Renal cortex interstitium (tissue), 11 donors: ENCODE data around the gene CDC20B. TPM values are rescaled to one million over a fixed set of nuclear protein-coding genes. Genes with fewer than 3 reads are reported as not detected.

Experiments used
- DNase-seq, 11 donors: peaks; one replicate each; pipeline ENCODE4 v3.0.0-alpha.2; 2013; ENCODE audit warnings: low read depth in 9 of 11, low spot score in 4 of 11; ENCODE audit errors: extremely low read depth in 1 of 11
- polyA plus RNA-seq, 3 donors: library from polyadenylated mRNA; unstranded; fragments of 120-200 nt; gene quantifications; one replicate each; pipeline ENCODE4 v1.2.1, GENCODE V29; 2013; ENCODE audit not compliant: insufficient read length in 3 of 3

The CDC20B gene
- polyA plus RNA-seq, 3 donors, result 0.40 to 0.77 (median 0.59) TPM

GRCh38 chr5:55172051-55172899 is 702 bp downstream of the CDC20B start:
- DNase-seq, result peak in 9 of 11 donors; percentile 68 to 91 (median 72)

GRCh38 chr5:55171471-55171870 is 1.5 kb downstream of the CDC20B start:
- no peak for DNase-seq

GRCh38 chr5:55162666-55163065 is 10.3 kb downstream of the CDC20B start:
- no peak for DNase-seq

- peak in 10 of 11 donors; percentile 62 to 91 (median 78) for DNase-seq
Observed at GRCh38 chr5:55160493-55161209, 12.3 kb downstream of the CDC20B start.

GRCh38 chr5:55159763-55160492 is 13.0 kb downstream of the CDC20B start, which contains the start of gene GPX8:
Gene GPX8, plus strand, starts transcription at chr5:55160171. Its CDS starts 22 bp downstream, at chr5:55160193.
- DNase-seq, result peak in 10 of 11 donors; percentile 57 to 92 (median 77)

GRCh38 chr5:55154873-55155272 is 18.1 kb downstream of the CDC20B start:
- DNase-seq, result no peak

- no peak for DNase-seq
Observed at GRCh38 chr5:55151923-55152842, 20.8 kb downstream of the CDC20B start.

GRCh38 chr5:55149308-55149795 is 23.6 kb downstream of the CDC20B start:
- no peak for DNase-seq

GRCh38 chr5:55146543-55147151 is 26.3 kb downstream of the CDC20B start:
- DNase-seq, result peak; percentile 71 to 88 (median 81)

- no peak for DNase-seq
Observed at GRCh38 chr5:55146080-55146479, 26.9 kb downstream of the CDC20B start.

- no peak for DNase-seq
Observed at GRCh38 chr5:55143624-55144023, 29.4 kb downstream of the CDC20B start.

GRCh38 chr5:55141945-55142690 is 30.9 kb downstream of the CDC20B start:
- no peak for DNase-seq

- DNase-seq, result no peak
Observed at GRCh38 chr5:55140908-55141665, 31.9 kb downstream of the CDC20B start.

- no peak for DNase-seq
Observed at GRCh38 chr5:55136521-55136920, 36.5 kb downstream of the CDC20B start.

- no peak for DNase-seq
Observed at GRCh38 chr5:55134053-55134722, 38.8 kb downstream of the CDC20B start.

- DNase-seq, result no peak
Observed at GRCh38 chr5:55123365-55123764, 49.6 kb downstream of the CDC20B start.
